ENCODE data around the gene ZNF536.
"Not testable (repeated sequence)": the region's sequence is repeated elsewhere in the genome, so short reads cannot be mapped to it uniquely, and the experiment has no call there.

Gene ZNF536

GRCh38 chr19:30340771-30341561 is 31.2 kb upstream of the ZNF536 start:
- in situ Hi-C loops (cut with MboI; ENCODE audit: low sequenced_read_pairs) = no loop called here

GRCh38 chr19:30341611-30342201 is 30.5 kb upstream of the ZNF536 start:
- in situ Hi-C loops (cut with MboI; ENCODE audit: low sequenced_read_pairs) = no loop called here

GRCh38 chr19:30342901-30343300 is 29.3 kb upstream of the ZNF536 start:
- in situ Hi-C loops (cut with MboI; ENCODE audit: low sequenced_read_pairs) = no loop called here

- in situ Hi-C loops (cut with MboI; ENCODE audit: low sequenced_read_pairs) = no loop called here
Measured at GRCh38 chr19:30344446-30345425, 27.4 kb upstream of the ZNF536 start.

GRCh38 chr19:30345686-30346085 is 26.5 kb upstream of the ZNF536 start:
- in situ Hi-C loops (cut with MboI; ENCODE audit: low sequenced_read_pairs) = no loop called here

GRCh38 chr19:30346468-30346867 is 25.7 kb upstream of the ZNF536 start:
- in situ Hi-C loops (cut with MboI; ENCODE audit: low sequenced_read_pairs) = not testable (repeated sequence)

- in situ Hi-C loops (cut with MboI; ENCODE audit: low sequenced_read_pairs) = no loop called here
Measured at GRCh38 chr19:30349131-30349730, 23.0 kb upstream of the ZNF536 start.

GRCh38 chr19:30350692-30351663 is 21.2 kb upstream of the ZNF536 start:
- in situ Hi-C loops (cut with MboI; ENCODE audit: low sequenced_read_pairs) = no loop called here

GRCh38 chr19:30351774-30352173 is 20.4 kb upstream of the ZNF536 start:
- in situ Hi-C loops (cut with MboI; ENCODE audit: low sequenced_read_pairs) = no loop called here

- in situ Hi-C loops (cut with MboI; ENCODE audit: low sequenced_read_pairs) = no loop called here
Measured at GRCh38 chr19:30353394-30353945, 18.7 kb upstream of the ZNF536 start.

GRCh38 chr19:30355586-30355985 is 16.6 kb upstream of the ZNF536 start:
- in situ Hi-C loops (cut with MboI; ENCODE audit: low sequenced_read_pairs) = no loop called here

- in situ Hi-C loops (cut with MboI; ENCODE audit: low sequenced_read_pairs) = no loop called here
Measured at GRCh38 chr19:30356951-30357579, 15.1 kb upstream of the ZNF536 start.

GRCh38 chr19:30357580-30357954 is 14.6 kb upstream of the ZNF536 start:
- in situ Hi-C loops (cut with MboI; ENCODE audit: low sequenced_read_pairs) = no loop called here

GRCh38 chr19:30358319-30358718 is 13.9 kb upstream of the ZNF536 start:
- in situ Hi-C loops (cut with MboI; ENCODE audit: low sequenced_read_pairs) = no loop called here

- in situ Hi-C loops (cut with MboI; ENCODE audit: low sequenced_read_pairs) = no loop called here
Measured at GRCh38 chr19:30358821-30359580, 13.2 kb upstream of the ZNF536 start.

- in situ Hi-C loops (cut with MboI; ENCODE audit: low sequenced_read_pairs) = no loop called here
Measured at GRCh38 chr19:30359936-30360335, 12.2 kb upstream of the ZNF536 start.

- in situ Hi-C loops (cut with MboI; ENCODE audit: low sequenced_read_pairs) = no loop called here
Measured at GRCh38 chr19:30360376-30361106, 11.6 kb upstream of the ZNF536 start.

- in situ Hi-C loops (cut with MboI; ENCODE audit: low sequenced_read_pairs) = no loop called here
Measured at GRCh38 chr19:30361107-30361447, 11.1 kb upstream of the ZNF536 start.
